CD4-positive, alpha-beta T cell treated with Interferon alpha-2 for 1 hour (primary cell): ENCODE results near the gene CAMK2B.
"Not testable (repeated sequence)": the region's sequence is repeated elsewhere in the genome, so short reads cannot be mapped to it uniquely, and the experiment has no call there.

Experiments
- DNase-seq, 2 donors: peaks; one replicate each; pipeline ENCODE4 v3.0.0-alpha.2; 2020 to 2022

CAMK2B gene

DNA sequence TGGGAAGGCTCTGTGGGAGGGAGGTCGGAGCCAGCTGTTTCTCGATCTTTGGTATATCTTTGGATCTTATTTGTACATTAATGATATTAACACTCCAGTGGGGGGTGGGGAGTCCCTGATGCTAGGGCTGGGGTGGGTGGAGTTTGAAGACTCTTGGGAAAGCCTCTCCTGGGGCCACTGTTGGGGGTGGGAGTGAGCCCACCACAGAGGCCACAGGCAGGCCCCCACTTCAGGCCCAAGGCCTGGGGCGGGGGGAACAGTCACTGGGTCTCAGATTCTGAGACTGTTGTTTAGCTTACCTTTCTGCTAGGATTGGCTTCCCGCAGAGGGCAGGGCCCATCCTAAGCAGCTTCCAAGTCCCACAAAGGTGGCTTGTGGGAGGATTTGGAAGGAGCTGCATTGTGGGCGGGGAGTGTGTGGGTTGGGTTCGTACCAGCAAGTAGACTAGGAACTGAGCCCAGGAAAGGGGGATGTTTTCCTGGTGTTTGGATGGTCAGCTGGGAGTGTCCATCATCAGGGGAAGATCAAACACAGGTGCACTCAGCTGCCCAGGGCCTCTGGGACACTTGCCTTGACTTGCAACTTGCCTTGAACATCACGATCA, 112.7 kb downstream of the CAMK2B start:
- DNase-seq: no peak

GRCh38 chr7:44212018-44212417, 113.4 kb downstream of the CAMK2B start:
- no peak for DNase-seq

DNA sequence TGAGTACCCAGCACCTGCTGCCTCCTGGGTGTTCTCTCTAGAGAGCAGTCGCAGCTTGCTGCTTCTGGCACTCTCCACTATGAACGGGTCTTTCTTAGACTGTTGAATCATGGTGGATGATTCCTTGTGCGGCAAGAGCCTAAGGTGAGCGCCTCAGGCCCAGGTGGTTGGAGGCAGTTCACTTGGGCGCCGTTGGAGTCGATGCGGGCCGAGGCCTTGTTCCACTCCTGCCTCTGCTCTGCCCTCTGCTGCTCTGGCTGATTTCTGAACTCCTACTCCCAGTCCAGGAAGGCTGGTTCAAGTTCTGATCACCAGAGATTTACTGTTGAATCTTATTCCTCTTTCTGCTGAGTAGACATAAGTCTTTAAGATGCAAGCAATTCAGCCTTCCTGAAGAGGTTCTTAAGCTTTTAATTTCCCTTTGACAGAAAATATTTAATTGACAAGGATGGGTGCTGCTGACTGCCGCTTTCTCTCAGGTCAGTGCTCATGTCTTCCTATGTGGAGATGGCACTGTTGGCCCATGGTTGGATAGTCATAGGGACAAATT, 114.2 kb downstream of the CAMK2B start:
- DNase-seq: no peak

DNA sequence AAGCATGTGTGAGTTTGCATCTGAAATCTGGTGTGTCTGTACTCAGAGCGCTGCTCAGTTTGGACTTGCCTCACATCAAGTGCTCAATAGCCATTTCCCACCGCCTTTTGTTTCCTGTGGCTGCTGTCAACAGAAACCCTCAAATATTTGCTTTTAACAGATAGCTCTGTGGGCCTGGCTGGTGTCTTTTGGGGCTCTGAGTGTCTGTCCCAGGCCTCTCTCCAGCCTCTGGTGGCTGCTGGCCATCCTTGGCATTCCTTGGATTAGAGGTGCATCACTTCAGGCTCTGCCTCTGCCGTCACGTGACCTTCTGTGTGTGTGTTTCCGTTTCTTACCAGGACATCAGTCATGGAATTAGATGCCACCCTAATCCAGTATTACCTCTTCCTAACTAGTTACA, 115.3 kb downstream of the CAMK2B start:
- no peak for DNase-seq

DNA sequence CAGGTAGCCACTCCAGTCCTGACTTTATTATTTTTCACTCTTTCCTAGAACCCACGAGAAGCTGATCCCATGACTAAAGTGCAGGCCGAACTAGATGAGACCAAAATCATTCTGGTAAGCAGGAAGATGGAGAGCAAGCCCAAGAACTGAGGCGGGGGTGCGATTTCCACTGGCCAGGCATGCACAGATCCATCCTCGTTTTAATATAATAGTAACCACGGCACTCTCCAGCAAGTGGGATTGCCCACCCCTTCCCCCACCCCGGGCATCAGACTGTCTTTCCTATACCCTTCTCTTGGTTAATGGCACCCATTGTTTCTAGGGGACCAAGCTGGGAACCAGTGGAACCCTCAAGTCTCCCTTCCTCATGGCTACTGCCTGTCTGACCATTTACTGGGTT, 117.3 kb downstream of the CAMK2B start:
- no peak for DNase-seq

DNA sequence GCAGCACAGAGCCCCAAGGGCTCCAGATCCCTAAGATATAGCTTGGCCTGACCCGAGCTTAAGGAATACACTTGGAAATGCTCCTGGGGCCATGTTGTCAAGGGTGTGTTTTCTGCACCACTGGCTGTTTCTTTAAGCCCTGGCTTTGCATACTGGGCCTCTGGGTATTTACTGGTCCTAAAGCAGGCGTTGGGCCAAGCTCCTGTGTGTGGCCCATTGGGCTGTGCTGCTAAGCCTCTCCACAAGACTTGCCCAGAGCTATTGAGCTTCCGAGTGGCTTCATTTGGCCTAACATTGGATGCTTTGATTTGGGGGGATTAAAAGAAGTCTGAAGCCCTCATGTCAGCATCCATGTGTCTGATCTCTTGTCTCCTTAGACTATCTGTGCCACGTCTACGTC, 119.4 kb downstream of the CAMK2B start:
- no peak for DNase-seq

DNA sequence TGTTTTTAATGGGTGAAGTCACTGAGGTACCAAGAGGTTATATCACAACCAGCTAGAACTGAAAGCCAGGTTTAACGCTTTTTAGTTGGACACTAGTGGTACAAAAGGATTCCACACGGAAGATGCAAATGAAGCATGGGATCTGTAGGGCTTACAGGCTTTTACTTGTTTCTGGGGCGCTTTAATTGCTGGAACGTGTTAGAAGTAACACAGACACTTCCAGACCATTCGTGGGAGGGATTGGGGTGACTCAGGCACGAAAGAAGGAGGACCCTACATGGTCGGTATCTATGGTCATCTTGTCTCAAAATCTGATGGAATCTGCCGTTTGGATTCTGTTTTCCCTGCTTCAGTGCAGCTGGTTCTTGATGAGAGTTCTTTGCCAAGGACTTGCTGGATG, 123.6 kb downstream of the CAMK2B start:
- DNase-seq: no peak

DNA sequence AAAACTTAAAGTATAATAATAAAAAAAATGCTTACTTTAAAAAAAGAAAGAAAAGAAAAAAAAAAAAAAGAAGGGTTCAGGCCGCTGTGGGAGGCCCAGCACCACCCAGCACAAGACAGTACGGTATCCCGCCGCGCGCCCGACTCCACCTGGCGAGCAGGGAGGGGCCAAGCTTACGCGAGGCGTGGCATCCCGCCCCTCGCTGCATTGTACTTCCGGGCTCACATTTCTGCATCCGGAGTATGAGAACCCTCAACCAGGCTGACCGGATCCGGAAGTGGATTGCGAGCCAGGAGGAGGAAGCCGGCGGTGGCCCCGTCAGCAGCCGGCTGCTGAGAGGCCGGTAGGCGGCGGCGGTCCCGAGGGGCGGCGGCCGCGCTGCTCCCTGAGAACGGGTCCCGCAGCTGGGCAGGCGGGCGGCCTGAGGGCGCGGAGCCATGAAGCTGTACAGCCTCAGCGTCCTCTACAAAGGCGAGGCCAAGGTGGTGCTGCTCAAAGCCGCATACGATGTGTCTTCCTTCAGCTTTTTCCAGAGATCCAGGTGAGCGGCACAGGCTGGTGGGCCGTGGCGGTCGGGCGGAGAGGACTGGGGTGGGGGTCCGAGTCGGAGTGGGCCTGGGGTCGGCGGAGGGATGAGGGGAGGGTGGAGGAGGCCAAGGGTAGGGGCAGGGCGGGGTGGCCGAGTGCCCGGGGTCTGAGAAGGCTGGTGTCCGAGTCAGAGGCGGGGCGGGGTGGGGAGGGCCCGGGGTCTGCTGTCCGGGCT, 124.5 kb downstream of the CAMK2B start, which contains the start of gene YKT6:
Gene YKT6, plus strand, starts transcription at position 280 of the 763 bp plus-strand sequence. Its CDS starts 158 bp downstream, at position 438.
- peak; percentile 93 to 94 for DNase-seq

- DNase-seq: not testable (repeated sequence)
These were observed 125.2 kb downstream of the CAMK2B start for GRCh38 chr7:44200163-44200562.

DNA sequence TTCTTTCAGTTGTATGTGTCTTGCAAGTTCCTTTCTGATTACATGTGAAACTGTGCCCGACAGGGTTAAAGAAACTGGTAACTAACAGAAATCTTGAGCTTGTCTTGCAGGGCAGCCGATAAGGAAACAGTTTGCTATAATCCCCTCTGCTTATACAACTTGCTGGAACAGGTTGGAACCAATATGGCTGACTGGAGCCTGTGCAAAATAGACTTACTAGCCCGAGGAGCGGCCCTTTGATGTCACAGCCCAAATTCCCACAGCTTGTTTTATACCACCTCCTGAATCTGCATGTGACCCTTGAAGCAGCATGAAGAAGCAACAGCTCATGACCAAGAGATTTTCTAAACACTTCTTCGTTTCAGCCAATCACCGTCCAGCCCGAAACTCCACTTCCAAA, 127.9 kb downstream of the CAMK2B start:
- no peak for DNase-seq

GRCh38 chr7:44196450-44196872, 128.9 kb downstream of the CAMK2B start:
- peak; percentile 15 to 40 for DNase-seq

- DNase-seq: no peak
These were observed 129.5 kb downstream of the CAMK2B start for GRCh38 chr7:44195889-44196288.

- DNase-seq: no peak
These were observed 130.7 kb downstream of the CAMK2B start for GRCh38 chr7:44194562-44195145.

- no peak for DNase-seq
These were observed 131.3 kb downstream of the CAMK2B start for GRCh38 chr7:44194069-44194468.

GRCh38 chr7:44193011-44193802, 132.2 kb downstream of the CAMK2B start:
- DNase-seq: no peak

GRCh38 chr7:44191171-44191570, 134.2 kb downstream of the CAMK2B start:
- DNase-seq: no peak

DNA sequence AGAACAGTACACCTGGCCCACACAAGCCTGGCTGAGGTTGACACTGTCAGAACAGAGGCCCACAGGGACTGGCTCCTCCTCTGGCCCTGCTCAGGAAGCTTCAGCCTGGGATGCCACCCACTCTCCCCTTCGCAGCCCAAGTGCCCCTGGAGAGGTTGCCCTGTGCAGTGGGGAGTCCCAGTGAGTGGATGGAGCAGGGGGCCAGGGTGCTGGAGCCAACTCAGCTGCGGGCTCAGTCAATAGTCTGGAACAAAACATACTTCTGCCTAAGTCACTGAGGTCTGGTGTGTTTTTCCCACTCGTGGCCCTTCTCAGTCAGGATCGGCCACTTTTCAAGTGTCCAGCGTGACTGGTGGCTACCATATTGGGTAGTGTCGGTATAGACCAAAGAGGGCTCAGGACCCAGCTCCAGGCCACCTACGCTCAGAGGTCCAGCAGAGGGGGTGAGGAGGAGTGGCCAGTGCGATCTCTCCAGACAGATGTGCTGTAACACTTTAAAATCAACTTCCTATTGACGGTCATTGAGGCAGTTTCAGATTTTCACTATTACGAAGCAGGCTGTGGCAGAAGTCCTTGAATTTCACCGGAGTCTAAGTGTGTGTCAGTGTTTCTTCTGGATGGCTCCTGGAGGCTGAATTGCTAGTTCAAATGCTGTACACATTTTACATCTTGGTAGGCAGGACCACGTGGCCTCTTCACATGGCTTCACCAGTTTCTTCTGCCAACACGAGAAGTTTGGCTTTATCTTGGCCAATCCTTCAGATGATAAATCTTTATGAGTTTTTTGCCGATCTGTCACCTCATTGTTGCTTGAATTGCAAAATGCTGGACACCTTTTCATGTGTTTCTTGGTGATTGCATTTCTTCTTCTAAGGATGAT, 135.2 kb downstream of the CAMK2B start:
- no peak for DNase-seq

- DNase-seq: no peak
These were observed 136.0 kb downstream of the CAMK2B start, which contains the start of gene GCK for GRCh38 chr7:44189286-44189992. TSS of gene GCK (minus strand) at chr7:44189439. CDS start at chr7:44188953, 486 bp downstream.

- no peak for DNase-seq
These were observed 136.7 kb downstream of the CAMK2B start for GRCh38 chr7:44188480-44189225.
